ENCODE data around the gene FAM180A. TPM values are rescaled to one million over a fixed set of nuclear protein-coding genes. Genes with fewer than 3 reads are reported as not detected.

Gene FAM180A
- total RNA-seq, 4 donors from 2014 or later = 0.65 to 1.9 (median 1.4) TPM; not detected in 1

- no peaks in the 10 kb centered on the region for H3K9me3 ChIP-seq
- H3K4me3 ChIP-seq = no peak overlapping the region
- intact Hi-C loops (cut with DNase I; ENCODE audit: low total_unique reads) = no loop called here
- no peaks in the 10 kb centered on the region for H3K36me3 ChIP-seq
- in situ Hi-C loops (cut with MboI; ENCODE audit: low sequenced_read_pairs in 4 of 4) = no loop called here
- H3K27me3 ChIP-seq = no peaks in the 10 kb centered on the region
- no peak for DNase-seq
- peak; percentile 20 to 46 for ATAC-seq
- H3K27ac ChIP-seq = no peak overlapping the region
- TF ChIP-seq, protein P1, sequence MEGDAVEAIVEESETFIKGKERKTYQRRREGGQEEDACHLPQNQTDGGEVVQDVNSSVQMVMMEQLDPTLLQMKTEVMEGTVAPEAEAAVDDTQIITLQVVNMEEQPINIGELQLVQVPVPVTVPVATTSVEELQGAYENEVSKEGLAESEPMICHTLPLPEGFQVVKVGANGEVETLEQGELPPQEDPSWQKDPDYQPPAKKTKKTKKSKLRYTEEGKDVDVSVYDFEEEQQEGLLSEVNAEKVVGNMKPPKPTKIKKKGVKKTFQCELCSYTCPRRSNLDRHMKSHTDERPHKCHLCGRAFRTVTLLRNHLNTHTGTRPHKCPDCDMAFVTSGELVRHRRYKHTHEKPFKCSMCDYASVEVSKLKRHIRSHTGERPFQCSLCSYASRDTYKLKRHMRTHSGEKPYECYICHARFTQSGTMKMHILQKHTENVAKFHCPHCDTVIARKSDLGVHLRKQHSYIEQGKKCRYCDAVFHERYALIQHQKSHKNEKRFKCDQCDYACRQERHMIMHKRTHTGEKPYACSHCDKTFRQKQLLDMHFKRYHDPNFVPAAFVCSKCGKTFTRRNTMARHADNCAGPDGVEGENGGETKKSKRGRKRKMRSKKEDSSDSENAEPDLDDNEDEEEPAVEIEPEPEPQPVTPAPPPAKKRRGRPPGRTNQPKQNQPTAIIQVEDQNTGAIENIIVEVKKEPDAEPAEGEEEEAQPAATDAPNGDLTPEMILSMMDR (IDR thresholded peaks at IDR 0.05 in 4 of 5, conservative IDR thresholded peaks at IDR 0.05 in 1 of 5) = no peak
- TF ChIP-seq POLR2A (IDR thresholded peaks at IDR 0.05) = no peak
- H3K4me1 ChIP-seq = peaks cover 5 to 18% of the 10 kb centered on the region in 2 donors
Measured at GRCh38 chr7:135768064-135768463, 19.5 kb upstream of the FAM180A start.

GRCh38 chr7:135763261-135763660, 14.6 kb upstream of the FAM180A start:
- TF ChIP-seq POLR2A (IDR thresholded peaks at IDR 0.05) = no peak
- TF ChIP-seq, protein P1 (IDR thresholded peaks at IDR 0.05 in 4 of 5, conservative IDR thresholded peaks at IDR 0.05 in 1 of 5) = no peak
- Histone ChIP-seq H3K4me3 (no peak overlapping the region), H3K36me3 (no peaks in the 10 kb centered on the region), H3K27ac (no peak overlapping the region), H3K27me3 (peaks cover 0 to 3% (median 0%) of the 10 kb centered on the region in 3 donors), H3K9me3 (no peaks in the 10 kb centered on the region), H3K4me1 (peaks cover 2 to 11% of the 10 kb centered on the region in 2 donors)
- intact Hi-C loops (cut with DNase I; ENCODE audit: low total_unique reads) (no loop called here), in situ Hi-C loops (cut with MboI; ENCODE audit: low sequenced_read_pairs in 4 of 4) (no loop called here)
- ATAC-seq (no peak), DNase-seq (no peak)

DNA sequence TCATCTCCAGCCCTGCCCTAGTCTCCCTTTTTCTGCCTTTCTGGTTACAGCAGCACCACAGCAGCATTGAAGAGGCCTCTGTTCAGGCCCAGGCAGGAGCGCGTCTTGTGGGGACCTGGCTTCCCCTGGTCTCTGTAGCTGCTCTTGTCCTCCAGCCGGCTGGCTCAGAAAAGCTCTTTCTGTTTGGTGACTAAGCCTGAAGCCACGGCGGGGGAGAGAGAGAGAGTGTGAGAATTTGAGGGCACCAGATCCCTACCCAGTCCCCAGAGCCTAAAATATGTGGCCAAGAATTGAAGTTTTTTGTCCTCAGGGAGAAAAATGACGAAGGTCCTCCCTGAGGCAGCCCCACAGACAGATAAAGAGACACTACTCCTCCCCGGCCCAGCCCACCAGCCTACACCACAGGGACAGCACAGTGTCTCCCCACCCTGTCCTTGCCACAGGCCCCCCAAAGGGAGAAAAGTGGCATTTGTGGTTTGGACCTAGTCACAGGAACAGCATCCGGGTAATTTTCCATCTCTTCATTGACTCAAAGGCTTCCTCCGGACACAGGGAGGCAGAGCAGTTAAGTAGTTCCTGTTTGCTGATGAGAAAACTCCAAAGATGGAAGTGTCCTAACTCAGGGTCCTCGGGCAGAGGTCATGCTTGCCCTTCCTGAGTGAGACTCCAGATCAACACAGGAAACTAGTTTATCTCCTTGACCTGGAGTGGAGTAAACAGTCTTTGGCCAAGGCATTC, 13.3 kb upstream of the FAM180A start:
- no peak for ATAC-seq
- TF ChIP-seq, protein P1 (IDR thresholded peaks at IDR 0.05 in 4 of 5, conservative IDR thresholded peaks at IDR 0.05 in 1 of 5) = no peak
- TF ChIP-seq POLR2A (IDR thresholded peaks at IDR 0.05) = no peak
- Histone ChIP-seq H3K4me3 (no peak overlapping the region), H3K27me3 (peaks cover 0 to 3% (median 0%) of the 10 kb centered on the region in 3 donors), H3K36me3 (no peaks in the 10 kb centered on the region), H3K27ac (peak overlapping the region in 3 of 4 donors; percentile 27 to 34 (median 33)), H3K9me3 (no peaks in the 10 kb centered on the region), H3K4me1 (peaks cover 3 to 14% of the 10 kb centered on the region in 2 donors)
- in situ Hi-C loops (cut with MboI; ENCODE audit: low sequenced_read_pairs in 4 of 4) = no loop called here
- intact Hi-C loops (cut with DNase I; ENCODE audit: low total_unique reads) = no loop called here
- DNase-seq = no peak

- in situ Hi-C loops (cut with MboI; ENCODE audit: low sequenced_read_pairs in 4 of 4) = no loop called here
- no peak overlapping the region for H3K4me3 ChIP-seq
- TF ChIP-seq, protein P1 (IDR thresholded peaks at IDR 0.05 in 4 of 5, conservative IDR thresholded peaks at IDR 0.05 in 1 of 5) = no peak
- no peak for TF ChIP-seq POLR2A (IDR thresholded peaks at IDR 0.05)
- no peaks in the 10 kb centered on the region for H3K9me3 ChIP-seq
- H3K27me3 ChIP-seq = peaks cover 0 to 3% (median 0%) of the 10 kb centered on the region in 3 donors
- intact Hi-C loops (cut with DNase I; ENCODE audit: low total_unique reads) = no loop called here
- no peaks in the 10 kb centered on the region for H3K36me3 ChIP-seq
- DNase-seq (no peak), ATAC-seq (no peak)
- H3K27ac ChIP-seq = no peak overlapping the region
- peaks cover 14 to 21% of the 10 kb centered on the region in 2 donors for H3K4me1 ChIP-seq
Measured at GRCh38 chr7:135759532-135759931, 10.9 kb upstream of the FAM180A start.

Measured in gastrocnemius medialis (tissue), 4 donors.